K562 (cell line): Measurements from ENCODE around the gene RIIAD1. TPM values are rescaled to one million over a fixed set of nuclear protein-coding genes. Genes with fewer than 3 reads are reported as not detected.

ENCODE experiments used
- ARID4B ChIP-seq: sonication (generic); formaldehyde crosslinking; IDR thresholded peaks from 2 replicates; pipeline ENCODE4 v1.8.0; 2022; ENCODE audit warnings: mild to moderate bottlenecking, missing genetic modification reagents
- CHD7 ChIP-seq: fragments of 200-600 bp; sonication (generic); IDR thresholded peaks from one replicate; pipeline ENCODE4 v1.6.1; 2012; ENCODE audit warnings: mild to moderate bottlenecking, low read depth, low read length, inconsistent platforms
- EGR1 ChIP-seq: fragments of 450-650 bp; conservative IDR thresholded peaks from 2 replicates; pipeline ENCODE4 v1.6.1; 2017; ENCODE audit warnings: mild to moderate bottlenecking
- ILK ChIP-seq: fragments of 450-650 bp; IDR thresholded peaks from 2 replicates; pipeline ENCODE4 v1.6.1; 2016; ENCODE audit warnings: missing genetic modification characterization, low read depth, mild to moderate bottlenecking, missing compliant biosample characterization, moderate library complexity, borderline replicate concordance
- MCM3 ChIP-seq: fragments of 450-650 bp; IDR thresholded peaks from 2 replicates; pipeline ENCODE4 v1.6.1; 2016
- PPARD ChIP-seq: fragments of 250-450 bp; sonication (Bioruptor Pico); IDR thresholded peaks from 2 replicates; pipeline ENCODE4 v1.8.0; 2022; ENCODE audit warnings: inconsistent platforms, mild to moderate bottlenecking, moderate library complexity
- ZBTB2 ChIP-seq: fragments of 450-650 bp; IDR thresholded peaks from 2 replicates; pipeline ENCODE4 v1.6.1; 2016; ENCODE audit warnings: antibody characterized with exemption
- ZNF12 ChIP-seq: sonication (generic); formaldehyde crosslinking; IDR thresholded peaks from 2 replicates; pipeline ENCODE4 v1.4.0; 2020; ENCODE audit warnings: mild to moderate bottlenecking, missing genetic modification reagents
- polyA plus RNA-seq, 8 experiments: library from polyadenylated mRNA; depleted of rRNA in 4 of 8; stranded (reverse) in 5 of 8; unstranded in 3 of 8; fragments of >200 nt; fragmentation: Nextera tagmentation in 2 of 8; fragmentation: Illumina TruSeq in 1 of 8; extraction: Ambion mirVana in 2 of 8; extraction: Trizol in 1 of 8; gene quantifications; 2 replicates each; pipeline versions ENCODE4 v1.2.1 to v1.2.3, GENCODE V29; 2011 to 2014; ENCODE audit warnings: inconsistent platforms in 1 of 8, missing spikeins in 1 of 8
- total RNA-seq, 7 experiments: library from RNA; depleted of rRNA in 6 of 7; stranded (reverse); fragments of >200 nt in 6 of 7; fragmentation: Illumina TruSeq in 2 of 7; extraction: Trizol in 2 of 7; gene quantifications; 2 replicates each; pipeline versions ENCODE4 v1.2.1 to v1.2.3, GENCODE V29; 2011 to 2021; ENCODE audit warnings: low replicate concordance in 1 of 7

Gene RIIAD1
- total and polyA plus RNA-seq, 9 of the 15 experiments (the other 6 are each of a cell fraction or from before 2014, with no cell fraction given), result not detected

GRCh38 chr1:151714820-151715725 is 6.2 kb upstream of the RIIAD1 start (continued):
- TF ChIP-seq CHD7, result no peak
- TF ChIP-seq MCM3, result no peak
- TF ChIP-seq ZNF12 (CRISPR knock-in tag), result no peak
- peak; percentile 50 for TF ChIP-seq EGR1
- TF ChIP-seq ZBTB2, result no peak
- TF ChIP-seq ILK (tag), result no peak
- no peak for TF ChIP-seq ARID4B (CRISPR knock-in tag)
- TF ChIP-seq PPARD, result no peak
